ENCODE results near the gene RAET1L. TPM values are rescaled to one million over a fixed set of nuclear protein-coding genes. Genes with fewer than 3 reads are reported as not detected.

The RAET1L gene
- polyA plus RNA-seq, 1 donor (not counting 4 experiments of a cell fraction or from before 2014, with no cell fraction given), result 6.9 TPM

GRCh38 chr6:150038202-150039062 lies 13.1 kb upstream of the RAET1L start:
- no peak for DNase-seq (ENCODE audit: low read depth, low spot score)
- H3K27ac ChIP-seq (ENCODE audit: control insufficient read depth, insufficient read depth, low read length), result no peak overlapping the region
- dilution Hi-C loops (cut with MboI; ENCODE audit: extremely low pct_ligation_motif_present, low sequenced_read_pairs), result no loop called here
- H3K79me2 ChIP-seq (ENCODE audit: control insufficient read depth, insufficient read depth, low read length), result no peaks in the 10 kb centered on the region
- peak overlapping the region; percentile 56 for H2AFZ ChIP-seq (ENCODE audit: control insufficient read depth, low read length)
- H4K20me1 ChIP-seq (ENCODE audit: control insufficient read depth, extremely low read depth, insufficient read depth, low read length), result no peaks in the 10 kb centered on the region
- FAIRE-seq, result peak; percentile 9
- TF ChIP-seq EZH2 (IDR thresholded peaks at IDR 0.05; ENCODE audit: low read length) (peak; percentile 86), CTCF (optimal IDR thresholded peaks at IDR 0.05 in 1 of 3, IDR thresholded peaks at IDR 0.05 in 1 of 3, conservative IDR thresholded peaks at IDR 0.05 in 1 of 3; ENCODE audit: extremely low read depth in 1 of 3, insufficient read depth in 2 of 3, low read length in 3 of 3) (peak; percentile 9 to 44 (median 14))
- H3K4me2 ChIP-seq (ENCODE audit: control insufficient read depth, extremely low read depth, insufficient read depth, low read depth, low read length), result peak overlapping the region; percentile 56
- no peaks in the 10 kb centered on the region for H3K36me3 ChIP-seq (ENCODE audit: control insufficient read depth in 2 of 2, extremely low read depth in 1 of 2, insufficient read depth in 2 of 2, low read length in 2 of 2)
- H3K9ac ChIP-seq (ENCODE audit: control insufficient read depth, extremely low read depth, insufficient read depth, low read length), result no peak overlapping the region
- H3K4me3 ChIP-seq (ENCODE audit: control insufficient read depth in 2 of 3, extremely low read depth in 1 of 3, insufficient read depth in 2 of 3, low read depth in 1 of 3, low read length in 3 of 3), result peak overlapping the region in 2 of 3 experiments; percentile 22 to 56
- H3K9me3 ChIP-seq (ENCODE audit: control insufficient read depth, low read depth, low read length), result no peaks in the 10 kb centered on the region
- H3K9me1 ChIP-seq (ENCODE audit: control insufficient read depth, extremely low read depth, insufficient read depth, low read length), result no peaks in the 10 kb centered on the region
- peaks cover 3% of the 10 kb centered on the region for H3K4me1 ChIP-seq (ENCODE audit: control insufficient read depth, extremely low read depth, insufficient read depth, low read length)
- peaks cover 58% of the 10 kb centered on the region for H3K27me3 ChIP-seq (ENCODE audit: control insufficient read depth, extremely low read depth, insufficient read depth, low read length)

GRCh38 chr6:150037526-150038201 lies 12.3 kb upstream of the RAET1L start:
- H3K27ac ChIP-seq (ENCODE audit: control insufficient read depth, insufficient read depth, low read length), result no peak overlapping the region
- dilution Hi-C loops (cut with MboI; ENCODE audit: extremely low pct_ligation_motif_present, low sequenced_read_pairs), result no loop called here
- peaks cover 63% of the 10 kb centered on the region for H3K27me3 ChIP-seq (ENCODE audit: control insufficient read depth, extremely low read depth, insufficient read depth, low read length)
- FAIRE-seq, result no peak
- DNase-seq (ENCODE audit: low read depth, low spot score), result no peak
- H3K36me3 ChIP-seq (ENCODE audit: control insufficient read depth in 2 of 2, extremely low read depth in 1 of 2, insufficient read depth in 2 of 2, low read length in 2 of 2), result no peaks in the 10 kb centered on the region
- peak overlapping the region; percentile 21 to 56 (median 22) for H3K4me3 ChIP-seq (ENCODE audit: control insufficient read depth in 2 of 3, extremely low read depth in 1 of 3, insufficient read depth in 2 of 3, low read depth in 1 of 3, low read length in 3 of 3)
- H2AFZ ChIP-seq (ENCODE audit: control insufficient read depth, low read length), result peak overlapping the region; percentile 15
- H3K9me1 ChIP-seq (ENCODE audit: control insufficient read depth, extremely low read depth, insufficient read depth, low read length), result no peaks in the 10 kb centered on the region
- H3K4me2 ChIP-seq (ENCODE audit: control insufficient read depth, extremely low read depth, insufficient read depth, low read depth, low read length), result peak overlapping the region; percentile 56
- peaks cover 3% of the 10 kb centered on the region for H3K4me1 ChIP-seq (ENCODE audit: control insufficient read depth, extremely low read depth, insufficient read depth, low read length)
- H3K9me3 ChIP-seq (ENCODE audit: control insufficient read depth, low read depth, low read length), result no peaks in the 10 kb centered on the region
- H4K20me1 ChIP-seq (ENCODE audit: control insufficient read depth, extremely low read depth, insufficient read depth, low read length), result no peaks in the 10 kb centered on the region
- TF ChIP-seq CTCF (optimal IDR thresholded peaks at IDR 0.05 in 1 of 3, IDR thresholded peaks at IDR 0.05 in 1 of 3, conservative IDR thresholded peaks at IDR 0.05 in 1 of 3; ENCODE audit: extremely low read depth in 1 of 3, insufficient read depth in 2 of 3, low read length in 3 of 3) (no peak), EZH2 (IDR thresholded peaks at IDR 0.05; ENCODE audit: low read length) (peak; percentile 96)
- H3K9ac ChIP-seq (ENCODE audit: control insufficient read depth, extremely low read depth, insufficient read depth, low read length), result no peak overlapping the region
- H3K79me2 ChIP-seq (ENCODE audit: control insufficient read depth, insufficient read depth, low read length), result no peaks in the 10 kb centered on the region
